ENCODE measurements around the gene TMBIM6.

DNA sequence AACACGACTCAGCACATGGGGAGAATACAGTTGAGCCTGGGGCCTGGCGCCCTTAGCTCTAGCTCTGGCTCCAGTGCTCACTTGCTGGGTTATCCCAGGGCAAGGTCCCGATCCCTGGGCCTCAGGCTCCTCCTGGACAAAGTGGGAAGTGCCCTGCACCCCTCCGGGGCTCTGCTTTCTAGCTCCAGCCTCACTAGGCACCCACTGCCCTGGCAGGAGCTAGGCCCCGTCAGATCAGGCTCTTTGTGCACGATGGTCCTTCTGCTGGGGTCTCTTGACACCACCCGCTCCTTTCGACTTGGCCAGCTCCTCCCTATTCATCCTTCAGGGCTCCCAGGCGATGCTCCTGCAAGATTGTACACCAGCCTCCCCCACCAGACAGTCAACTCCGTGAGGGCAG, 63.5 kb downstream of the TMBIM6 start:
- TF ChIP-seq, protein P1, sequence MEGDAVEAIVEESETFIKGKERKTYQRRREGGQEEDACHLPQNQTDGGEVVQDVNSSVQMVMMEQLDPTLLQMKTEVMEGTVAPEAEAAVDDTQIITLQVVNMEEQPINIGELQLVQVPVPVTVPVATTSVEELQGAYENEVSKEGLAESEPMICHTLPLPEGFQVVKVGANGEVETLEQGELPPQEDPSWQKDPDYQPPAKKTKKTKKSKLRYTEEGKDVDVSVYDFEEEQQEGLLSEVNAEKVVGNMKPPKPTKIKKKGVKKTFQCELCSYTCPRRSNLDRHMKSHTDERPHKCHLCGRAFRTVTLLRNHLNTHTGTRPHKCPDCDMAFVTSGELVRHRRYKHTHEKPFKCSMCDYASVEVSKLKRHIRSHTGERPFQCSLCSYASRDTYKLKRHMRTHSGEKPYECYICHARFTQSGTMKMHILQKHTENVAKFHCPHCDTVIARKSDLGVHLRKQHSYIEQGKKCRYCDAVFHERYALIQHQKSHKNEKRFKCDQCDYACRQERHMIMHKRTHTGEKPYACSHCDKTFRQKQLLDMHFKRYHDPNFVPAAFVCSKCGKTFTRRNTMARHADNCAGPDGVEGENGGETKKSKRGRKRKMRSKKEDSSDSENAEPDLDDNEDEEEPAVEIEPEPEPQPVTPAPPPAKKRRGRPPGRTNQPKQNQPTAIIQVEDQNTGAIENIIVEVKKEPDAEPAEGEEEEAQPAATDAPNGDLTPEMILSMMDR (IDR thresholded peaks at IDR 0.05) = no peak
- TF ChIP-seq POLR2A (IDR thresholded peaks at IDR 0.05) = no peak
